K562 (cell line): ENCODE measurements around the gene CTRL. TPM values are rescaled to one million over a fixed set of nuclear protein-coding genes. Genes with fewer than 3 reads are reported as not detected.
A peak's percentile ranks its signal among the peaks of the same experiment; 100 is the strongest.

Experiments used
- BRF1 ChIP-seq: IDR thresholded peaks from 3 replicates; pipeline ENCODE4 v1.6.1; 2011; ENCODE audit warnings: borderline replicate concordance, mild to moderate bottlenecking; ENCODE audit not compliant: insufficient read length; ENCODE audit errors: extremely low read depth
- HLTF ChIP-seq: fragments of 450-650 bp; IDR thresholded peaks from 2 replicates; pipeline ENCODE4 v1.6.1; 2016
- KDM1A ChIP-seq, 2 experiments: fragments of 450-650 bp; IDR thresholded peaks; 2 replicates each; pipeline ENCODE4 v1.6.1; 2016; ENCODE audit warnings: mild to moderate bottlenecking in 2 of 2
- MNT ChIP-seq, 2 experiments: fragments of 450-650 bp; conservative IDR thresholded peaks; 2 replicates each; pipeline ENCODE4 v1.6.1; 2017; ENCODE audit warnings: mild to moderate bottlenecking in 2 of 2, moderate library complexity in 2 of 2
- RBM25 ChIP-seq: fragments of 200-400 bp; formaldehyde crosslinking; IDR thresholded peaks from 2 replicates; pipeline ENCODE4 v1.6.1; 2018; ENCODE audit warnings: low read length, low read depth, moderate library complexity; ENCODE audit not compliant: severe bottlenecking
- SMARCA4 ChIP-seq: fragments of 450-650 bp; IDR thresholded peaks from 2 replicates; pipeline ENCODE4 v1.6.1; 2016
- STAT5A ChIP-seq: IDR thresholded peaks from 2 replicates; pipeline ENCODE4 v1.6.1; 2012; ENCODE audit warnings: low read length, inconsistent platforms, borderline replicate concordance
- TAF7 ChIP-seq: fragments of 450-650 bp; IDR thresholded peaks from 2 replicates; pipeline ENCODE4 v1.6.1; 2016; ENCODE audit warnings: missing genetic modification characterization, missing compliant biosample characterization
- THAP7 ChIP-seq: fragments of 250-450 bp; sonication (Bioruptor Pico); IDR thresholded peaks from 2 replicates; pipeline ENCODE4 v1.5.0; 2021
- ZKSCAN1 ChIP-seq: fragments of 150-350 bp; IDR thresholded peaks from 2 replicates; pipeline ENCODE4 v1.6.1; 2016; ENCODE audit warnings: low read depth, low read length
- ZNF324 ChIP-seq: fragments of 250-450 bp; sonication (Bioruptor Pico); IDR thresholded peaks from 2 replicates; pipeline ENCODE4 v1.4.0; 2020; ENCODE audit warnings: mild to moderate bottlenecking
- ZNF445 ChIP-seq: fragments of 250-450 bp; sonication (Bioruptor Pico); IDR thresholded peaks from 2 replicates; pipeline ENCODE4 v1.4.0; 2020; ENCODE audit warnings: low read depth, mild to moderate bottlenecking, moderate library complexity
- ZNF77 ChIP-seq: fragments of 250-450 bp; sonication (Bioruptor Pico); IDR thresholded peaks from 2 replicates; pipeline ENCODE4 v1.5.0; 2020
- ZSCAN29 ChIP-seq: fragments of 450-650 bp; IDR thresholded peaks from 2 replicates; pipeline ENCODE4 v1.6.1; 2017
- ZZZ3 ChIP-seq: fragments of 450-650 bp; IDR thresholded peaks from 2 replicates; pipeline ENCODE4 v1.6.1; 2016; ENCODE audit warnings: antibody characterized with exemption, mild to moderate bottlenecking, moderate library complexity
- polyA plus RNA-seq, 8 experiments: library from polyadenylated mRNA; depleted of rRNA in 4 of 8; stranded (reverse) in 5 of 8; unstranded in 3 of 8; fragments of >200 nt; fragmentation: Nextera tagmentation in 2 of 8; fragmentation: Illumina TruSeq in 1 of 8; extraction: Ambion mirVana in 2 of 8; extraction: Trizol in 1 of 8; gene quantifications; 2 replicates each; pipeline versions ENCODE4 v1.2.1 to v1.2.3, GENCODE V29; 2011 to 2014; ENCODE audit warnings: inconsistent platforms in 1 of 8, missing spikeins in 1 of 8
- total RNA-seq, 7 experiments: library from RNA; depleted of rRNA in 6 of 7; stranded (reverse); fragments of >200 nt in 6 of 7; fragmentation: Illumina TruSeq in 2 of 7; extraction: Trizol in 2 of 7; gene quantifications; 2 replicates each; pipeline versions ENCODE4 v1.2.1 to v1.2.3, GENCODE V29; 2011 to 2021; ENCODE audit warnings: low replicate concordance in 1 of 7
- TF ChIP-seq, protein P1 (sequence below): fragments of 450-650 bp; formaldehyde crosslinking; conservative IDR thresholded peaks from 2 replicates; pipeline ENCODE4 v1.4.0; 2022; ENCODE audit warnings: mild to moderate bottlenecking, missing genetic modification characterization
- TF ChIP-seq, protein P2 (sequence below): fragments of 450-650 bp; IDR thresholded peaks from 2 replicates; pipeline ENCODE4 v1.6.1; 2016; ENCODE audit warnings: low read depth

CTRL gene
- total and polyA plus RNA-seq, 9 of the 15 experiments (the other 6 are each of a cell fraction or from before 2014, with no cell fraction given), result 1.4 to 5.6 (median 2.5) TPM

- TF ChIP-seq, protein P1, sequence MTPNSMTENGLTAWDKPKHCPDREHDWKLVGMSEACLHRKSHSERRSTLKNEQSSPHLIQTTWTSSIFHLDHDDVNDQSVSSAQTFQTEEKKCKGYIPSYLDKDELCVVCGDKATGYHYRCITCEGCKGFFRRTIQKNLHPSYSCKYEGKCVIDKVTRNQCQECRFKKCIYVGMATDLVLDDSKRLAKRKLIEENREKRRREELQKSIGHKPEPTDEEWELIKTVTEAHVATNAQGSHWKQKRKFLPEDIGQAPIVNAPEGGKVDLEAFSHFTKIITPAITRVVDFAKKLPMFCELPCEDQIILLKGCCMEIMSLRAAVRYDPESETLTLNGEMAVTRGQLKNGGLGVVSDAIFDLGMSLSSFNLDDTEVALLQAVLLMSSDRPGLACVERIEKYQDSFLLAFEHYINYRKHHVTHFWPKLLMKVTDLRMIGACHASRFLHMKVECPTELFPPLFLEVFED (CRISPR knock-in tag), result no peak
- no peak; the same call in 1 of the 2 replicates for TF ChIP-seq STAT5A
- no peak for TF ChIP-seq ZSCAN29
- peak; percentile 96 for TF ChIP-seq RBM25
- no peak for TF ChIP-seq TAF7 (tag)
- no peak for TF ChIP-seq ZKSCAN1
- no peak for TF ChIP-seq ZNF445
- no peak for TF ChIP-seq BRF1
- TF ChIP-seq THAP7 (CRISPR knock-in tag), result no peak
- no peak for TF ChIP-seq ZNF77 (CRISPR knock-in tag)
- TF ChIP-seq ZNF324 (CRISPR knock-in tag), result no peak
- TF ChIP-seq ZZZ3, result no peak
- peak; percentile 90 to 94 for TF ChIP-seq KDM1A (IDR thresholded peaks at IDR 0.05)
- TF ChIP-seq, protein P2, sequence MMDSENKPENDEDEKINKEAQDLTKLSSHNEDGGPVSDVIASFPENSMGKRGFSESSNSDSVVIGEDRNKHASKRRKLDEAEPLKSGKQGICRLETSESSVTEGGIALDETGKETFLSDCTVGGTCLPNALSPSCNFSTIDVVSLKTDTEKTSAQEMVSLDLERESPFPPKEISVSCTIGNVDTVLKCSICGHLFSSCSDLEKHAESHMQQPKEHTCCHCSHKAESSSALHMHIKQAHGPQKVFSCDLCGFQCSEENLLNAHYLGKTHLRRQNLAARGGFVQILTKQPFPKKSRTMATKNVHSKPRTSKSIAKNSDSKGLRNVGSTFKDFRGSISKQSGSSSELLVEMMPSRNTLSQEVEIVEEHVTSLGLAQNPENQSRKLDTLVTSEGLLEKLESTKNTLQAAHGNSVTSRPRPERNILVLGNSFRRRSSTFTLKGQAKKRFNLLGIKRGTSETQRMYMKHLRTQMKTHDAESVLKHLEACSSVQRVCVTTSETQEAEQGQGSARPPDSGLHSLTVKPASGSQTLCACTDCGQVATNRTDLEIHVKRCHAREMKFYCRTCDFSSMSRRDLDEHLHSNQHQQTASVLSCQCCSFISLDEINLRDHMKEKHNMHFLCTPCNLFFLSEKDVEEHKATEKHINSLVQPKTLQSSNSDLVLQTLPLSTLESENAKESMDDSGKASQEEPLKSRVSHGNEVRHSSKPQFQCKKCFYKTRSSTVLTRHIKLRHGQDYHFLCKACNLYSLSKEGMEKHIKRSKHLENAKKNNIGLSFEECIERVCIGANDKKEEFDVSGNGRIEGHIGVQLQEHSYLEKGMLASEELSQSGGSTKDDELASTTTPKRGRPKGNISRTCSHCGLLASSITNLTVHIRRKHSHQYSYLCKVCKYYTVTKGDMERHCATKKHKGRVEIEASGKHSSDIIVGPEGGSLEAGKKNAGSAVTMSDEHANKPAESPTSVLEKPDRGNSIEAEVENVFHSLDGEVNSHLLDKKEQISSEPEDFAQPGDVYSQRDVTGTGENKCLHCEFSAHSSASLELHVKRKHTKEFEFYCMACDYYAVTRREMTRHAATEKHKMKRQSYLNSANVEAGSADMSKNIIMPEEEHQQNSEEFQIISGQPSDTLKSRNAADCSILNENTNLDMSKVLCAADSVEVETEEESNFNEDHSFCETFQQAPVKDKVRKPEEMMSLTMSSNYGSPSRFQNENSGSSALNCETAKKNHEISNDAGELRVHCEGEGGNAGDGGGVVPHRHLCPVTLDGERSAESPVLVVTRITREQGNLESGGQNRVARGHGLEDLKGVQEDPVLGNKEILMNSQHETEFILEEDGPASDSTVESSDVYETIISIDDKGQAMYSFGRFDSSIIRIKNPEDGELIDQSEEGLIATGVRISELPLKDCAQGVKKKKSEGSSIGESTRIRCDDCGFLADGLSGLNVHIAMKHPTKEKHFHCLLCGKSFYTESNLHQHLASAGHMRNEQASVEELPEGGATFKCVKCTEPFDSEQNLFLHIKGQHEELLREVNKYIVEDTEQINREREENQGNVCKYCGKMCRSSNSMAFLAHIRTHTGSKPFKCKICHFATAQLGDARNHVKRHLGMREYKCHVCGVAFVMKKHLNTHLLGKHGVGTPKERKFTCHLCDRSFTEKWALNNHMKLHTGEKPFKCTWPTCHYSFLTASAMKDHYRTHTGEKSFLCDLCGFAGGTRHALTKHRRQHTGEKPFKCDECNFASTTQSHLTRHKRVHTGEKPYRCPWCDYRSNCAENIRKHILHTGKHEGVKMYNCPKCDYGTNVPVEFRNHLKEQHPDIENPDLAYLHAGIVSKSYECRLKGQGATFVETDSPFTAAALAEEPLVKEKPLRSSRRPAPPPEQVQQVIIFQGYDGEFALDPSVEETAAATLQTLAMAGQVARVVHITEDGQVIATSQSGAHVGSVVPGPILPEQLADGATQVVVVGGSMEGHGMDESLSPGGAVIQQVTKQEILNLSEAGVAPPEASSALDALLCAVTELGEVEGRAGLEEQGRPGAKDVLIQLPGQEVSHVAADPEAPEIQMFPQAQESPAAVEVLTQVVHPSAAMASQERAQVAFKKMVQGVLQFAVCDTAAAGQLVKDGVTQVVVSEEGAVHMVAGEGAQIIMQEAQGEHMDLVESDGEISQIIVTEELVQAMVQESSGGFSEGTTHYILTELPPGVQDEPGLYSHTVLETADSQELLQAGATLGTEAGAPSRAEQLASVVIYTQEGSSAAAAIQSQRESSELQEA, result no peak
- no peak; the same call in 1 of the 2 replicates for TF ChIP-seq HLTF
- peak in 1 of 2 experiments; percentile 35; a peak in 2 of 4 replicates for TF ChIP-seq MNT (conservative IDR thresholded peaks at IDR 0.05)
- 0 out of 2 replicates have a peak, but pooled peaks have one; percentile 10 for TF ChIP-seq SMARCA4
Measured at GRCh38 chr16:67968400-67969253, 37.0 kb upstream of the CTRL start, which contains the start of gene SLC12A4 (continued).
